NCI-H1105 treated with DMSO at 0.1 percent for 48 hours (cell line): Measurements from ENCODE around the gene CNNM1.

Experiments used
- DNase-seq: peaks from one replicate; lab custom pipeline; 2025; lab: John Stamatoyannopoulos, UW

Gene CNNM1

DNA sequence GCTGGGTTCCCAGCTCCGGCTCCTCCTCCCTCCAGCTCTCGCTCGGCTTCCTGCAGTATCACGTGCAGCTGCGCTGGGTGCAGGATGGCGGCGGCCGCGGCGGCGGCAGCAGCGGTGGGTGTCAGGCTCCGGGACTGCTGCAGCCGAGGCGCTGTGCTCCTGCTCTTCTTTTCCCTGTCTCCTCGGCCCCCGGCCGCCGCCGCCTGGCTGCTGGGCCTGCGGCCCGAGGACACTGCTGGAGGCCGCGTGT is at the start of gene CNNM1:
TSS of gene CNNM1 (plus strand) at position 53 of the 250 bp plus-strand sequence. CDS start at position 85, 32 bp downstream.
- peak; percentile 47 for DNase-seq

DNA sequence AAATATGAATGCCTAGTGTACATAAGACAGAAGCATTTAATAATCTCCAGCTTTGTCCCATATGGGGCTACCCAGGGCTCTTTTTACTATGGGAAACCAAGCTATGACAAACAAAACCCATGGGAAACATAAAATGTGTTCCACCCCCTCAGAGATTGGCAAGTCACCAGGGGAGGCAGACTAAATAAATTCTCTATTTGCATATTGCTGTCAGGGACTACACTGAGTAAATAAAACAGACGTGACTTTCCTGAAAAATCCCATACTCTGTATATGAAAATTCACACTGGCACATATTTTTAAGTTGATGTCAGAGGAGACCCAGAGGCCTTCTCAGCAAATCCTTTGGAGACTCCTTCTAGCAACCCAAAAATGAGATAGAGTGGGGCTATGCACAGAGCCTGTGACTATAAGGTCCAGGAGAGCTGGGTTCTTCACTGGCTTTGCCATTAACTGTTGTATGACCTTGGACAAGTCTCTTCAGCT is 49.5 kb upstream of the CNNM1 start:
- DNase-seq = no peak

DNA sequence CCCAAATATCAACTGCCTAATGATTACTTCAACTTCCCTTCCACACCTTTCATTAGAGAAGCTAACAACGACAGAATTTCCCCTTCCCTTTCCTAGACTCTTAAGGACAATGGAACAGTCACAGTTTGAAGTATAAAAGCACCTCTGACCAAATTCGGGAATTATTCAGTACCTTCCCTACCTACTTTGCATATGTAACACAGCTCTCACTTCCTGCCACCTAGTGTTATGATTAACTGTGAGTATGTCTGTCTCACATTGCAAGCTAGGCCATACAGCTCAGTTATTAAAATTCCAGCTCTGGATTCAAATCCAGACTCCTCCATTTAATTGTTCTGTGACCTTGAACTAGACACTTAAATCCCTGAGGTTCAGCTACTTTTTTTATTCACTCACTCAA is 48.7 kb upstream of the CNNM1 start:
- no peak for DNase-seq

DNA sequence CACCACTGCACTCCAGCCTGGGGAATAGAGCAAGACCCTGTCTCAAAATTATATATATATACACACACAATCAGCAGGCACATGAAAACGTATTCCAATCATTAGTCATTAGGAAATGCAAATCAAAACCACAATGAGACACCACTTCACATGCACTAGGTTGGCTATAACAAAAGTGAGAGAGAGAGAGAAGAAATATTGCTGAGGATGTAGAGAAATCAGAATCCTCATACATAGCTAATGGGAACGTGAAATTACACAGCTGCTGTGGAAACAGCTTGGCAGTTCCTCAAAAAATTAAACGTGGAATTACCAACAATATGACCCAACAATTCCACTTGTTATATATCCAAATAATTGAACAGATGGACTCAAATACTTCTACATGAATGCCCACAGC is 43.3 kb upstream of the CNNM1 start:
- DNase-seq = no peak

DNA sequence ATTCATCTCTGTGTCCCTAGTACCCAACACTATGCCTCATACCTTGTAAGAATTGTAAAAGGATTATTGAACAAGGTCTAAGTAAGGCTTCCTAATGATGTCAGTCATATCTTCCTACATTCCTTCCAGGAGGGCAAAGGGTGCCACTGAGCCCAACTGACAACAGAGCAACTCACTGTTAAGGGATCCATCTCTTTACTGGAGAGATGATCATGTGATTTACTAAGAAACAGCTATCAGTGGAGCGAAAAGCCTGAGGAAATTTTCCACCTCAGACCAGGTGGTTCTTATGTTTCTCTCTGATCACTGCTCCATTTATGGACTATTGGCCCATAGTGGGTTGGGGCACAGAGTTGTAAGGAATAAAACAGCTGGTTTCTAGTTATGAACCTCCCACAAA is 38.9 kb upstream of the CNNM1 start:
- no peak for DNase-seq

DNA sequence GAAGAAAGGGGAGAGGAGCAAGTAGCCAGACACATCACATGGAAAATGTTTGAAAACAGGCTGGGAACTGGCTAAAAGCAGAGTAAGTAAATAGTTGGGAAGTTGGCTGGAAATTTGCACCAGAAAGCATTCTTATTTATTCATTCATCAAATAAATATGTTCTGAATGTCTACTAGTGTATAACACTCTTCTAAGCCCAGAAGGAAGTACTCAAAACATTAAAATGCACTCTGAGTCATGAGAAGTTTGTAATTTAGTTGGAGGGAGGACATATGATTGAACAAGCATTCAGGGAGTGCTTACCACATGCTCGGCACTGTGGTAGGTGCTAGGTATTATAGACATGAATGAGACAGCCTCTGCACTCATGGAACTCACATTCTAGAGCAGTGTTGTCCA is 37.0 kb upstream of the CNNM1 start:
- DNase-seq = no peak

DNA sequence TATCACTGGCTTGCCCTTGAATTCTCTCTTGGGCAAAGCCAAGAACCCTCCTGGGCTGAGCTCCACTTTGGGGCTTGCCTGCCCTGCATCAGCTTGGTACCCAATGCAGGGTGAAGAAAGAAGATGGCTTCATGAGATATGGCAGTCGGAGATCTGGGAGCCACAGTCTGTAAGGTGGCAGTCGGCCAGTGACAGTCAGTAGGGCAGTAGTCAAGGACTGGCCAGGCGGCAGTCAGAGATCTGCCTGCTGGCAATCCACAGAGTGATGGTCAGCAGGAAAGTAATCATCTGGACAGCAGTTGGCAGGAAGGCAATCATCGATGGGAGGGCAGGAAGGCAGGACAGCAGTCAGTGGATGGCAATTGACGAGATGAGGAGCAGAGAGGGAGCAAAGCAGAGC is 32.6 kb upstream of the CNNM1 start:
- DNase-seq = no peak

DNA sequence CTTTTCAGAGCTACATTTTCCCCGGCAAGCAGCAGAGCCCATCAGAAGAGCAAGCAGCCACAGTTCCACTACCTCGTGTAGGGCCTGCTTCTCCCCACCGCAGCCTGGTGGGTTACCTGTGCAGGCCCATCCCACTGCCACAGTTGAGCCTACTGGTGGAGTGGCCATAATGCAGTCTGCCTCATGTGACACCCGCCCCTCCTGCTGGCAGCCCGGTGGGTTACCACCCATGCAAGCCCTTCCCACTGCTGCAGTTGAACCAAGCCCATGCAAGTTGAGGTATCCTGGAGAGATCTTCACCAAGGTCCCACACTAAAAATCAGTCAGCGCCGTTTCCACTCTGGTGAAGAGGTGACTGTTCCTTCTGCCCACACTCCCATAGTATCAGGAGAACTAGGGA is 32.1 kb upstream of the CNNM1 start:
- DNase-seq = no peak

DNA sequence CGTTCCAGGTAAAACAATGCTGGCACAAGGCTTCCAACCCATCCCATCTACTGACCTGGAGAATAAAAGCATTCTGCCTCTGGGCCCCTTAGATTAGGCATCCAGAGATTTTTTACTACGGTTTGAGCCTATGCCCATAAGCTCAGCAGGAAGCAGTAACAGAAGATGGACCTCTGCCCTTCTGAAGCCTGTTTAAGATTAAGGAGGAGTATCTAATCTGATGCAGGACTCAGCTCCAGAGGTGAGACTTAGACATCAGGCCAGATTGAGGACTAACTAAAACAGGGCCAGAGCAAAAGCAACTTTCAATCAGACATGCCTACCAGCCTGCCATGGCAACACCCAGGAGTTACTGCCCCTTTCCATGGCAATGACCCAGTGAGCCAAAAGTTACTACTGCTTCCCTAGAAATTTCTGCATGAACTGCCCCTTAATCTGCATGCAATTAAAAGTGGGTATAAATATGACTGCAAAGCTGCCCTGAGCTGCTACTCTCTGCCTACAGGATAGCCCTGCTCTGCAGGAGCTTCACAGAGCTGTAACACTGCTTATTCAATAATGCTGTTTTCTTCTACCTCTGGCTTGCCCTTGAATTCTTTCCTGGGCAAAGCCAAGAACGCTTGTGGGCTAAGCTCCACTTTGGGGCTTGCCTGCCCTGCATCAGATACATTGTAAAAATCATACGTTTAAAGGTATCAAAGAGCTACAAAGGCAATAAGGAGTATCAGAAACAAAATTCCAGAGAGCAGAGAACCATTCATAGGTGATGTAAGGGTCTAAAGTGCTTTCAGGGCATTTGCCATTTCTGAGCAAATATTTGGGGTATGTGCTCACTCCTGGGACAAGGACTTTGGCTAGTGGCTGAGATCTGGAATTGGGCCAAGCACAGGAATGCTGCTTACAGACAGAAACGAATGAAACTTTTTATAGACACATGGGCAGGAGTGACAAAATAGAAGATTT is 25.0 kb upstream of the CNNM1 start:
- no peak for DNase-seq

DNA sequence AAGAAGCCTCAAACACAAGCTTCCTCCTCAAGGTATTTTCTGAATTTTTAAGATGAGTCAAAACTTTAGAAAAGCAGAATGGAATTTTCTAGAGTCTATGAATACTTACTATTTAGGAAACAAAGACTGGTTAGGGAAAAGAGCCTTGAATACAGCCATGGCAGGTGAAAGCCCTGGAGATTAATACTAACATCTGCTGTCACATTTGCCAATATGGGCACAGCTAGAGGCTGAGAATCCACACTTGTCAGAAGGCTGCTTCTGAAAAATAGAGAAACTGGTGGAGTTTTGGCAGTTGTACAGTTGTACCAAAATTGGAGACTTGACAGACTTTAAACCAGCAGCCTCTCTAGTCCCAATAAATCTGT is 24.3 kb upstream of the CNNM1 start:
- DNase-seq = no peak

DNA sequence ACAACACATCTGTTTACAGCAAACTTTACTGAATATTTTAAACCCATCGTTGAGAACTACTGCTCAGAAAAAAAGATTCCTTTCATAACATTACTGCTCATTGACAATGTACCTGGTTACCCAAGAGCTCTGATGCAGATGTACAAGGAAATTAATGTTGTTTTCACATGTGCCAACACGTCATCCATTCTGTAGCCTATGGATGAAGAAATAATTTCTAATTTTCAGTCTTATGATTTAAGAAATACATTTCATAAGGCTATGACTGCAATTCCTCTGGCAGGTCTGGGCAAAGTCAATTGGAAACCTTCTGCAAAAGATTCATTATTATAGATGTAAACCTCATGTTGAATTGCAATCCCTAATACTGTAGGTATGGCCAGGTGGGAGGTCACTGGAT is 16.7 kb upstream of the CNNM1 start:
- no peak for DNase-seq

DNA sequence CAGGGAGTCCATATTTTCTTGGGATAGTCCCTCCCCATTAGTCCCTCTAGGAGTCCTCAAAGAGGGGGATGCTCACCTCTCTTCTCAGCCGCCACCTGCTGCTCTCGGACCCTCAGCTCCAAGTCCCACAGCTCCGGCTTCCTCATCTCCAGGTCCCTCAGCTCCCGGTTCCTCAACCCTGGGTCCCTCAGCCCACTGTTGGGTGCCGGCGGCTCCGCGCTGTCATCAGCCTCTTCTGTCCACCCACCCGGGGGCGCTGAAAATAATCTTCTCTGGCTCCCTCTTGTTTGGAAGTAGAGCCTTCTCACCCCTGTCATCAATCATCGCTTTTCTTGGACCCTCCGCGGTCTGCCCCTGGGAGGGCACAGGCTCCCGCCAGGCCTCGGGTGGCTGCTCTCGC is 13.3 kb upstream of the CNNM1 start:
- DNase-seq = no peak

DNA sequence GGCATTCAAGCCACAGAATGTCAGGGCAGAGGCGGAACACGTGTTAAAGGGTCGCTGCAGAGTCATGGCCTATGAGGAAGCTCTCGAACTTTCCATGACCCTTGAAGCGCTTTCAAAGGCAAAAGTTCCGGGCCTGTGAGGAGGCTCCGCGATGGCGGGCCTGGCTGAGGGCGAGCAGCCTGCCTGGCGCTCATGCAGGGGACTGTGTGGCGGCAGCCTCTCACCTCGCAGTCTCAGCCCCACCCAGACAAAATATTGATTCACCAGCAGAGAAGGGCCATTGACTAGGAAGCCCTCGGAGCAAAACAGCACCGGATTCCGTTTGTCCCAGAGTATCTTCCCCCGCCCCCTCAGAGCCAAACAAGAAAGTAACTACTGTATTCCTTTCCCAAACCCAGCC is 12.8 kb upstream of the CNNM1 start:
- no peak for DNase-seq

DNA sequence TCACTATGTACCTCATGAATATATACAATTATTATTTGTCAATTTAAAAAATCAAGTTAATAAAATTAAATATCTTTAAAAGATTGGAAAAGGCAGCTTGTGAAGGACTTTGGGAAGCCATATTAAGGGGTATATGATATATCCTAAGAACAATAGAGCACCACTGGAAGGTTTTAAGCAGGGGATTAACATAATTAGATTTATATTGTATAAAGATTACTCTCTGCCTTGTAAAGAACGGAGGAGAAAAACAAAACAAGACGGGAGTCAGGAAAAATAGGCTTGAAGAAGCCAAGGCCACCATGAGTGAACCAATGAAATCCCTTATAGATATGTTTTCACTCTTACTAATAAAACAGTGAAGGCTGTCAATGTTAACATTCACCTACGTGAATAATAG is 11.1 kb upstream of the CNNM1 start:
- DNase-seq = no peak

DNA sequence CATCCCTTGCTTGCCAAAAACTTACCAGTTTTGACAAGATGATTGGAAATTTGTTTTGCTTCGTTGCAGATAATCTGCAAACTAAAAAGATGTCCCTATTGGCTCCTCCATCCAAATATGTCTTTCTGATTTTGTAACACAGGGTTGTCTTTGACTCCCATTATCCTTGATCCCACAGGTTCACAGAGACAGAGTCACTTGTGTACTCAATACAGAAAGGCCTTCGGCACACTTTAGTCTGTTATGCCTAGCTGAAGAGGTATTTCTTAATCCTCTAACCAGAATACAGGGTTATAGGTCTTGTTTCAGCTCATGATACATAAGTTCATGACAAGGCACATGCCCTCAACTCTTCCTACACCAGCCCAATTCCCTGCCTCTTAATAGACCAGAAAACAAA is 10.7 kb upstream of the CNNM1 start:
- DNase-seq = no peak

DNA sequence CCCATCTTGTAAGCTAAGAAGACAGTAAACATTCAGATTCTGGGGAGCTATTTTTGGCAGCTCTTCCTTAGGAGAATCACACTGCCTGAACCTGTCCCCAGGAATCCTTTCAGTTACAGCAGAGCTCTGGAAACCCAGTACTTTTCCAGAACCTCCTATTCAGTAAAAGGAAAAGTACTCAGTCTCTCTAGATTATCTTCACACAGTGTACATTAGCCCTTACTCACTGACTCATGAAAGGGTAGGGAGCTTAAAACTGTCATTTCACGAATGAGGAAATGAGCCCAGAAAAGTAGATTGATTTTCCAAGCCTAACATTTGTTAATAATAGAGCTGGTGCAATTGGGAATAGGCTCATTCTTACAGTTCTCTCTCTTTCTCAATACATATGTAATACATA is 3.9 kb upstream of the CNNM1 start:
- DNase-seq = no peak

DNA sequence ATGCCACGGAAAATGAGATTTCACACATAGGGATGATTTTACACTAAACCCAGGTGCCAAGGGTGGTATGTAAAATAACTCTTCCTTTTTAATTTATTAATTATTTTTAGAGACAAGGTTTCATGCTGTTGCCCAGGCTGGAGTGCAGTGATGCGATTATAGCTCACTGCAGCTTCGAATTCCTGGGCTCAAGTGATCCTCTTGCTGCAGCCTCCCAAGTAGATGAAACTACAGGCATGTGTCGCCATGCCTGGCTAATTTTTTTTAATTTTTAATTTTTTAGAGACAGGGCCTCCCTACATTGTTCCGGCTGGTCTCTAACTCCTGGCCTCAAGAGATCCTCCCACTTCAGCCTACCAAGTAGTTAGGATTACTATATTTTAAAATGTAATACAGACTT is 2.3 kb upstream of the CNNM1 start:
- no peak for DNase-seq

DNA sequence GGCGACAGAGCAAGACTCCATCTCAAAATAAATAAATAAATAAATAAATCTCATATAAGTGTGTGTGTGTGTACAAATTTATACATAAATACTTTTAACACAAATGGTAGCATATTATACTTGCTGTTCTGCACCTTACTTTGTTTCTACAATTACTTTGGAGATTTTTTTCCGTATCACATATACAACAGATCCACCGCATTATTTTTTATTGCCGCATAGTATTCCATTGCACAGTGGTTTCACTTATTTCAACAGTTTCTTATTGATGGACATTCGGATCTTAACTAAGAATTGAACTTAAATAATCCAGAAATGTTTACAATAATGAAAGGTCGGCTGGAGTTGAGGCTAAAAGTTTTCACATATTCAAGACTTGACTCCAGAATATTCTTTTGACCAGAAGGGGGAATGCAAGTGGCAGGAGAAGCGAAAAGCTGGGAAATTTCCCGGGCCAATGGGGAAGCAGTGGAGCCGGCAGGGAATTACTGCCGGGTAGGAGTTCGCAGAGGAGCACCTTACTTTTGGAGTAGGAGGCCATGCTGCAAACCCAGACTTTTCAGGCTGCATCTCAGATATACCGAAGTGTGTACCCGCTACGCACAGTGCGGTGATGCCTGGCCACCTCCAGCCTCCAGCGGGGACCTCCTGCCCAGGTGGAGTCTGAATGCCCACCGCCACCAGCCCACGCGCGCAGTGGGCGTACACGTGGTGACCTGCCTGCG is 415 bp upstream of the CNNM1 start:
- DNase-seq = no peak

DNA sequence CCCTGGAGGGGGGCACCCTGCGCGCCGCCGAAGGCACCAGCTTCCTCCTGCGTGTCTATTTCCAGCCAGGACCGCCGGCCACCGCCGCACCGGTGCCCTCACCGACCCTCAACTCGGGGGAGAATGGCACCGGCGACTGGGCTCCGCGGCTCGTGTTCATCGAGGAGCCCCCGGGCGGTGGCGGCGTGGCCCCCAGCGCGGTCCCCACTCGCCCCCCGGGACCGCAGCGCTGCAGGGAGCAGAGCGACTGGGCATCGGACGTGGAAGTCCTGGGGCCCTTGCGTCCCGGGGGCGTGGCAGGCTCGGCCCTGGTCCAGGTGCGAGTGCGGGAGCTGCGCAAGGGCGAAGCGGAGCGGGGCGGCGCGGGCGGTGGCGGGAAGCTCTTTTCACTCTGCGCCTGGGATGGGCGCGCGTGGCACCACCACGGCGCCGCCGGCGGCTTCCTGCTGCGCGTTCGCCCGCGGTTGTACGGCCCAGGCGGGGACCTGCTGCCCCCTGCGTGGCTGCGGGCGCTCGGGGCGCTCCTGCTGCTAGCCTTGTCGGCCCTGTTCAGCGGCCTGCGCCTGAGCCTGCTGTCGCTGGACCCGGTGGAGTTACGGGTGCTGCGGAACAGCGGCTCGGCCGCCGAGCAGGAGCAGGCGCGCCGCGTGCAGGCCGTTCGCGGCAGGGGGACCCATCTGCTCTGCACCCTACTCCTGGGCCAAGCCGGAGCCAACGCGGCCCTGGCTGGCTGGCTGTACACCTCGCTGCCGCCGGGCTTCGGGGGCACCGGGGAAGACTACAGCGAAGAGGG is 594 bp downstream of the CNNM1 start:
- peak; percentile 25 for DNase-seq

DNA sequence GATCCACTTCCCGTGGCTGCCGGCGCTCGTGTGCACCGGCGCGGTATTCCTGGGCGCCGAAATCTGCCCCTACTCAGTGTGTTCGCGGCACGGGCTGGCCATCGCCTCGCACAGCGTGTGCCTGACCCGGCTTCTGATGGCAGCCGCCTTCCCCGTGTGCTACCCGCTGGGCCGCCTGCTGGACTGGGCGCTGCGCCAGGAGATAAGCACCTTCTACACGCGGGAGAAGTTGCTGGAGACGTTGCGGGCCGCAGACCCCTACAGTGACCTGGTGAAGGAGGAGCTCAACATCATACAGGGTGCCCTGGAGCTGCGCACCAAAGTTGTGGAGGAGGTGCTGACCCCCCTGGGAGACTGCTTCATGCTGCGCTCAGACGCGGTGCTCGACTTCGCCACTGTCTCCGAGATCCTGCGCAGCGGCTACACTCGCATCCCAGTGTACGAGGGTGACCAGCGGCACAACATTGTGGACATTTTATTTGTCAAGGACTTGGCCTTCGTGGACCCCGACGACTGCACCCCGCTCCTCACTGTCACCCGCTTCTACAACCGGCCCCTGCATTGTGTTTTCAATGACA is 1.3 kb downstream of the CNNM1 start:
- peak; percentile 23 for DNase-seq

DNA sequence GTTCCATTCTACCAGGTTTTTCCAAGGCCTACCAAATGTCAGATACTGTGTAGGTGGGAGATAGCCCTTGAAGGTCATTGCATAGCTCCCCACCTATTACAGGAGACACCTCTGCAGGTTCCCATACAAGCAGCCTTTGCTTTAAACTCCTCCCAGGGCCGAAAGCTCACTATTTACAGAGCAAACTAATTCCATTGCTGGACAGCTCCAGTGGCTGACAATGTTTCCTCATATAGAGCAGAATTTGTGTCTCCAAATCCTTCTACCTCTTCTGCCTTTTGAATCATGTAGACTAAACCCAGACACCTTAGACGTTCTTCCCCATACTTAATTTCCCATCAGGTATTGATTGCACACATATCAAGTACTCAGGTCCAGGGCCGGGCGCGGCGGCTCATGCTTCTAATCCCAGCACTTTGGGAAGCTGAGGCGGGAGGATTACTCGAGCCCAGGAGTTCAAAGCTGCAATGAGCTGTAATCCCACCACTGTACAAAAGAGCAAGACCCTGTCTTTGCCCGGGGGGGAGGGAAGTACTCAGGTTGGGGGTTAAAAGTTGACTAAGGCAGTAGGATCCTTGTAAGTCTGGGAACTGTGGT is 2.1 kb downstream of the CNNM1 start:
- no peak for DNase-seq

DNA sequence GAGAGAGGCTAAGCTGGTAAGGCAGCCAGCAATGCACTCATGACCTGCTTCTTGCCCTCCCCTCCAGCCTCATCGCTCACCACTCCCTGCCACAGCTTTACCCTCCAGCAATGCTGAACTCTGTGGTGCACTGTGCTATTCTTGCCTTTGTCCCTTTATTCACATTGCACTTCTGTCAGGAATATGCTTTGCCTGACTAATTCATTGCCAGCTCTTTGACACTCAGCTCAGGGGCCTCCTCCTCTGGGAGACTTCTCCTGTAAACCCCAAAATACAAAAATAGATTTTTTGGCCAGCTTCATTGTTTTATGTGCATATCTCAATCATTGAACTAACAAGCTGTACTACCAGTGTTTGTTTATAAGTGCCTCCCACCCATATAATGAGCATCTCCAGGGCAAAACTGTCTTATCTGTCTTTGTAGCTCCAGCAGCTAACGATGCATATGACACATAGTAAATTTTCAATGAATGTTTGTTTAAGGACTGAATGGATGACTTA is 8.2 kb downstream of the CNNM1 start:
- DNase-seq = no peak
